GM18907 (cell line): Measurements from ENCODE around the gene IL21R.

Source experiments
- ATAC-seq: cut with Tn5 transposase; IDR thresholded peaks from one replicate; pipeline ENCODE4 v1.9.1; 2021; ENCODE audit warnings: mild to moderate bottlenecking, moderate library complexity; ENCODE audit not compliant: unreplicated experiment

Gene IL21R

GRCh38 chr16:27482397-27483087 lies 80.6 kb downstream of the IL21R start:
- no peak for ATAC-seq

GRCh38 chr16:27483088-27483437 lies 81.1 kb downstream of the IL21R start:
- no peak for ATAC-seq

GRCh38 chr16:27483624-27484023 lies 81.7 kb downstream of the IL21R start:
- ATAC-seq = no peak

- no peak for ATAC-seq
Measured at GRCh38 chr16:27485126-27485525, 83.2 kb downstream of the IL21R start.

GRCh38 chr16:27485811-27486210 lies 83.8 kb downstream of the IL21R start:
- no peak for ATAC-seq

- ATAC-seq = no peak
Measured at GRCh38 chr16:27486344-27486743, 84.4 kb downstream of the IL21R start.

- no peak for ATAC-seq
Measured at GRCh38 chr16:27486760-27487159, 84.8 kb downstream of the IL21R start.

- ATAC-seq = no peak
Measured at GRCh38 chr16:27489421-27489820, 87.4 kb downstream of the IL21R start.

GRCh38 chr16:27489906-27490305 lies 87.9 kb downstream of the IL21R start:
- no peak for ATAC-seq

- no peak for ATAC-seq
Measured at GRCh38 chr16:27491894-27492587, 90.1 kb downstream of the IL21R start.

GRCh38 chr16:27492588-27492979 lies 90.6 kb downstream of the IL21R start:
- no peak for ATAC-seq

- ATAC-seq = no peak
Measured at GRCh38 chr16:27495191-27495590, 93.2 kb downstream of the IL21R start.

- no peak for ATAC-seq
Measured at GRCh38 chr16:27498031-27498825, 96.3 kb downstream of the IL21R start.

GRCh38 chr16:27498916-27499658 lies 97.1 kb downstream of the IL21R start:
- no peak for ATAC-seq

- no peak for ATAC-seq
Measured at GRCh38 chr16:27499659-27500055, 97.7 kb downstream of the IL21R start.

- no peak for ATAC-seq
Measured at GRCh38 chr16:27500801-27501200, 98.8 kb downstream of the IL21R start.
